Hematopoietic multipotent progenitor cell treated with erythropoietin and hydrocortisone succinate and interleukin-3 and kit ligand, for 17 days (in vitro differentiated cells): ENCODE measurements around the gene NPIPB6.

Experiments used
- DNase-seq: peaks from one replicate; pipeline ENCODE4 v3.0.0-alpha.2; 2015; ENCODE audit warnings: low spot score

NPIPB6 gene

DNA sequence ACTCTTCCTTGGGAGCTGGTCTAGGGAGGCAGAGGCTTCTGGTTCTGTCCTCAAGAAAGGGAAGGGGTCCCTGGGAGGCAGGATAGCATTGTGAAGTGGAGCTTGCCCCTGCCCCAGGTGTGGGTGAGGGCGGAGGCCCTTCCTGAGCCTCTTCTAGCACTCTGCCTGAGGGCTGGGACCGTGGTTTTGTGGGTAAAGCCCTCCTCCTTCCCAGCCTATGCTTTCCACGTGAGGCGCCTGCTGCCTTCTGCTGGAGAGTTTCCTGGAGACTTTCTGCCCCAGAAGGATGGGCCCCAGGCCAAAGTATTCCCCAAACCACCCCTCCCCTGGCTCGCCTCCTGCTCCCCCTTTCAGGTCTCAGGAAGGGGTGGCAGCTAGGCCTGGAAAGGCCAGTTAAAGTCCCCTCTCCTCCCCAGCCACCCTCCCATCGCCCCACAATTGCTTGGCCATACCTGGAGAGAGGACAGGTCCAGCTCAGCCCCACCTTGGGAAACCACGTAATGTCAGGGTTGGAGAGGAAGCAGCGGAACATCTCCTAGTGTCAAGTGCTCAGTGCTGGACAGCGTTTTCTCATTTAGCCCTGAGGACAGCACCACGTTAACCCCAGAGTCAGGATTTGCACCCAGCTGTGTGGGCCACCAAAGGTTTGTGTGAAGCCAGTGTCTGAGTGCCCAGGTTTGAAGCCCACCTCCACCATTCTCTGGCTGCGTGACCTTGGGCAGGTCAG is 65.4 kb downstream of the NPIPB6 start:
- DNase-seq: no peak

GRCh38 chr16:28297308-28297707 is 66.0 kb downstream of the NPIPB6 start:
- no peak for DNase-seq

GRCh38 chr16:28295276-28295675 is 68.0 kb downstream of the NPIPB6 start:
- no peak for DNase-seq

DNA sequence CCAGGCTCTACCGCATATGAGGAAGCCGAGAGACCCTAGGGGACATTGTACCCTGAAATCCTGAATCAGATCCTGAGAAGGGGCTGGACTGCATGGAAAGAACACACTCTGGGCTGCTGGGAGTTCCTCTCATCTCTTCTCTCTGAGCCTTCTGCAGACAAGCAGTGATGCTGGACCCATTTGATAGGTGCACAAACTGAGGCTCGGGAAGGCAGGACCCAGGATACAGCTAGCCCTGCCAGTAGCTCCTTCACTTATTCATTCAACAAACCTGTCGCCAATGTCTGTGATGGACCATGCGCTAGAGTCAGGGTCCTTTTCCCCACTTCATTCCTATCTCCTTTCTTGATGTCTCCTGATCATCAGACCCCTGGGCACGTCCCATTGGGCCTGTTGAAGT is 69.1 kb downstream of the NPIPB6 start:
- DNase-seq: no peak

DNA sequence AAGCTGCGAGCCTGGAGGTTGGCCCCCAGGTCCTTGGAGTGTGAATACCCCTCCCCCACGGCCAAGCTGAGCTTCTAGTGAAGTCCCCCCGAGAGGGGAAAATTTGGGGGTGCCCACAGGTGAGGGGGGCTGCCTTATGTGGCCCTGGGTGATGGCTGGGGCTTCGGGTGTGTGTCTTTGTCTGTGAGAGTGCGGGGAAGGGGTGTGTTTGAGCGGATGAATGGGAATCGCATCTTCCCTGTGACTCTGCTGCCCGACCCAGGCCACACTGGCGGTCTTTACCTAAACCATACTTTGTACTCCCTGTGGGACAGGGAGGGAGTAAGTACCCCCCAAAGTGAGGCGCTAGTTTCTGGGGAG is 69.7 kb downstream of the NPIPB6 start:
- no peak for DNase-seq

- DNase-seq: no peak
Measured at GRCh38 chr16:28292731-28293600, 70.3 kb downstream of the NPIPB6 start.
